Endothelial cell of umbilical vein (primary cell): ENCODE measurements around the gene MOB3B. TPM values are rescaled to one million over a fixed set of nuclear protein-coding genes. Genes with fewer than 3 reads are reported as not detected.

Source experiments
- BruUV-seq: library from RNA; stranded (reverse); fragments of 400-500 nt; replicated peaks from 2 replicates; lab custom pipeline; 2021; lab: Mats Ljungman, UMichigan
- CTCF ChIA-PET: fragments of 300-600, 350-600 bp; sonication (Branson Sonifier 250); formaldehyde crosslinking; loops from one replicate; lab custom pipeline; 2021; ENCODE audit warnings: antibody characterized with exemption, inconsistent platforms; lab: Charles Lee
- POLR2A ChIA-PET: fragments of 300-600, 350-600 bp; sonication (Branson Sonifier 250); formaldehyde crosslinking; loops from one replicate; lab custom pipeline; 2021; ENCODE audit warnings: antibody characterized with exemption, inconsistent platforms; lab: Charles Lee
- DNase-seq: peaks from one replicate; pipeline ENCODE4 v3.0.0-alpha.2; 2011; ENCODE audit warnings: low read depth, low spot score
- FAIRE-seq: peaks from 2 replicates; lab custom pipeline; 2011; peaks lifted over from hg19 to GRCh38; lab: Jason Lieb, UNC
- H2AFZ ChIP-seq: 2 replicates; pipeline ENCODE4 v1.6.0; 2012; ENCODE audit warnings: low read depth, low read length, control low read depth, inconsistent platforms
- H3K27ac ChIP-seq: 2 replicates; pipeline ENCODE4 v1.5.1; 2011; ENCODE audit warnings: low read depth, mild to moderate bottlenecking, control low read depth, low read length, moderate library complexity; ENCODE audit not compliant: insufficient read depth
- H3K27me3 ChIP-seq, 2 experiments: 2 replicates each; pipeline versions ENCODE4 v1.6.0 to v1.6.1; 2011; ENCODE audit warnings: low read length in 2 of 2, mixed read lengths in 1 of 2; ENCODE audit not compliant: control insufficient read depth in 2 of 2, insufficient read depth in 2 of 2
- H3K36me3 ChIP-seq, 2 experiments: 2 replicates in 1 of 2; 3 replicates in 1 of 2; pipeline ENCODE4 v1.5.1; 2011; ENCODE audit warnings: low read length in 2 of 2, mild to moderate bottlenecking in 1 of 2, moderate library complexity in 1 of 2; ENCODE audit not compliant: control insufficient read depth in 2 of 2, insufficient read depth in 2 of 2; ENCODE audit errors: extremely low read depth in 1 of 2
- H3K4me1 ChIP-seq: 3 replicates; pipeline ENCODE4 v1.5.1; 2011; ENCODE audit warnings: mild to moderate bottlenecking, low read length; ENCODE audit not compliant: control insufficient read depth, insufficient read depth; ENCODE audit errors: extremely low read depth
- H3K4me2 ChIP-seq: 2 replicates; pipeline ENCODE4 v1.6.1; 2011; ENCODE audit warnings: low read length, control low read depth, mixed read lengths; ENCODE audit not compliant: insufficient read depth
- H3K4me3 ChIP-seq, 3 experiments: fragments of 200-600 bp in 1 of 3; sonication (generic), shearing (Covaris generic) in 1 of 3; replicated peaks in 1 of 3; 2 replicates each; pipeline ENCODE4 v1.5.1; 2011 to 2016; ENCODE audit warnings: control low read depth in 3 of 3, low read length in 3 of 3, mild to moderate bottlenecking in 2 of 3, inconsistent platforms in 1 of 3, low read depth in 1 of 3, moderate library complexity in 1 of 3; ENCODE audit not compliant: insufficient read depth in 1 of 3
- H3K79me2 ChIP-seq: 2 replicates; pipeline ENCODE4 v1.6.0; 2012; ENCODE audit warnings: low read length, inconsistent platforms; ENCODE audit not compliant: control insufficient read depth, insufficient read depth
- H3K9ac ChIP-seq: replicated peaks from 2 replicates; pipeline ENCODE3; 2011; ENCODE audit warnings: low read length, control low read depth; ENCODE audit not compliant: insufficient read depth; ENCODE audit errors: extremely low read depth
- H3K9me1 ChIP-seq: replicated peaks from 3 replicates; pipeline ENCODE4 v1.6.0; 2011; ENCODE audit warnings: mild to moderate bottlenecking, low read length; ENCODE audit not compliant: control insufficient read depth, insufficient read depth; ENCODE audit errors: extremely low read depth
- H3K9me3 ChIP-seq: replicated peaks from 2 replicates; pipeline ENCODE4 v1.5.1; 2012; ENCODE audit warnings: low read length, inconsistent platforms; ENCODE audit not compliant: control insufficient read depth, insufficient read depth
- H4K20me1 ChIP-seq: replicated peaks from 2 replicates; pipeline ENCODE3; 2011; ENCODE audit warnings: mild to moderate bottlenecking, low read length; ENCODE audit not compliant: control insufficient read depth, insufficient read depth; ENCODE audit errors: extremely low read depth
- CTCF ChIP-seq, 2 donors: IDR thresholded peaks; 1 replicate in 1 of 2; 2 replicates in 1 of 2; pipeline ENCODE4 v1.5.1; 2011; ENCODE audit warnings: low read length in 2 of 2, mild to moderate bottlenecking in 2 of 2, moderate library complexity in 2 of 2, control low read depth in 1 of 2, inconsistent platforms in 1 of 2, low read depth in 1 of 2; ENCODE audit not compliant: insufficient read depth in 1 of 2; ENCODE audit errors: extremely low read depth in 1 of 2
- FOS ChIP-seq: IDR thresholded peaks from 2 replicates; pipeline ENCODE4 v1.6.1; 2011; ENCODE audit warnings: mild to moderate bottlenecking, low read length, moderate library complexity, borderline replicate concordance; ENCODE audit not compliant: insufficient read depth
- GATA2 ChIP-seq: IDR thresholded peaks from 2 replicates; pipeline ENCODE4 v1.7.0; 2011; ENCODE audit warnings: low read depth, mild to moderate bottlenecking, moderate library complexity, mixed read lengths, low read length; ENCODE audit not compliant: insufficient read length, insufficient read depth
- MAX ChIP-seq: IDR thresholded peaks from 2 replicates; pipeline ENCODE4 v1.6.1; 2011; ENCODE audit not compliant: insufficient read depth, insufficient read length
- MYC ChIP-seq: IDR thresholded peaks from one replicate; pipeline ENCODE4 v1.6.1; 2011; ENCODE audit warnings: mild to moderate bottlenecking, low read depth, low read length
- POLR2A ChIP-seq: IDR thresholded peaks from 2 replicates; pipeline ENCODE4 v1.6.1; 2012; ENCODE audit warnings: low read depth, mild to moderate bottlenecking, control low read depth, low read length
- POLR2AphosphoS5 ChIP-seq: IDR thresholded peaks from 2 replicates; pipeline ENCODE4 v1.6.1; 2012; ENCODE audit warnings: low read depth, mild to moderate bottlenecking, control low read depth, low read length, moderate library complexity; ENCODE audit not compliant: insufficient read depth
- dilution Hi-C: fragments of 300-500 bp; cut with MboI; formaldehyde crosslinking; loops from one replicate; pipeline ENCODE4 v1.15.0; 2019; ENCODE audit warnings: low sequenced_read_pairs; ENCODE audit not compliant: extremely low pct_ligation_motif_present
- intact Hi-C: fragments of 100-400 bp; cut with micrococcal nuclease; formaldehyde crosslinking; loops from one replicate; pipeline ENCODE4 v1.10.0; 2022
- polyA plus RNA-seq, 4 experiments: library from polyadenylated mRNA; depleted of rRNA in 3 of 4; stranded (reverse) in 3 of 4; unstranded in 1 of 4; fragments of >200 nt; gene quantifications; 2 replicates each; pipeline versions ENCODE4 v1.2.1 to v1.2.3, GENCODE V29; 2011 to 2012; ENCODE audit warnings: missing spikeins in 1 of 4
- total RNA-seq: library from RNA; stranded (reverse); gene quantifications from 2 replicates; pipeline ENCODE4 v1.2.3, GENCODE V29; 2021

MOB3B gene
- total and polyA plus RNA-seq, 2 donors (not counting 3 experiments of a cell fraction or from before 2014, with no cell fraction given): 0.03 TPM; not detected in 1

GRCh38 chr9:27297050-27297449 lies 232.6 kb downstream of the MOB3B start, which contains the start of gene EQTN:
Gene EQTN, minus strand, starts transcription at chr9:27297150. Its CDS starts 95 bp downstream, at chr9:27297055.
- peaks cover 3% of the 10 kb centered on the region in 2 experiments for H3K27me3 ChIP-seq
- no peak within 1 kb of the TSS for H3K4me3 ChIP-seq
- H3K4me1 ChIP-seq: no peaks in the 10 kb centered on the region
- dilution Hi-C loops: no loop called here
- H3K4me2 ChIP-seq: no peak within 1 kb of the TSS
- TF ChIP-seq MYC: no peak
- TF ChIP-seq CTCF (IDR thresholded peaks at IDR 0.05; ENCODE audit: extremely low read depth in 1 of 2, insufficient read depth in 1 of 2, low read depth in 1 of 2, low read length in 2 of 2): no peak
- TF ChIP-seq POLR2AphosphoS5: no peak
- TF ChIP-seq FOS: no peak
- no peak for TF ChIP-seq MAX
- no peak for TF ChIP-seq GATA2
- no peak for TF ChIP-seq POLR2A
- intact Hi-C loops: no loop called here
- ChIA-PET CTCF (interaction anchor here (0.6 kb wide), 1 partner anchor 286 kb away, joined by 3 read pairs; no protein-coding TSS in a partner anchor), POLR2A (no interaction called here)
- H3K9ac ChIP-seq: no peak within 1 kb of the TSS
- H4K20me1 ChIP-seq: no peaks in the 10 kb centered on the region
- no peaks in the 10 kb centered on the region for H3K79me2 ChIP-seq
- no peak for FAIRE-seq
- DNase-seq: no peak
- no peaks in the 10 kb centered on the region for H3K9me3 ChIP-seq
- no peak within 1 kb of the TSS for H2AFZ ChIP-seq
- H3K27ac ChIP-seq: no peak within 1 kb of the TSS
- H3K36me3 ChIP-seq: no peaks in the 10 kb centered on the region
- H3K9me1 ChIP-seq: no peaks in the 10 kb centered on the region
- BruUV-seq: no TSS peak
